Activated T-cell treated with anti-CD3 and anti-CD28 coated beads, Interleukin-2, amount 50 U/mL, for 48 hours (primary cell): ENCODE data around the gene SPRED3.
"Not testable (repeated sequence)": the region's sequence is repeated elsewhere in the genome, so short reads cannot be mapped to it uniquely, and the experiment has no call there.

ENCODE experiments used
- DNase-seq, 2 experiments: peaks; one replicate each; pipeline ENCODE4 v3.0.0-alpha.2; 2020

Gene SPRED3

GRCh38 chr19:38392707-38393308 is 4.3 kb downstream of the SPRED3 start:
- DNase-seq, result peak in 1 of 2 experiments; percentile 42

GRCh38 chr19:38394488-38394887 is 6.0 kb downstream of the SPRED3 start:
- peak; percentile 84 to 88 for DNase-seq

- peak; percentile 68 to 74 for DNase-seq
Measured at GRCh38 chr19:38395381-38396114, 7.1 kb downstream of the SPRED3 start.

- DNase-seq, result no peak
Measured at GRCh38 chr19:38399081-38399480, 10.6 kb downstream of the SPRED3 start.

GRCh38 chr19:38399537-38399936 is 11.0 kb downstream of the SPRED3 start:
- no peak for DNase-seq

GRCh38 chr19:38400361-38400760 is 11.9 kb downstream of the SPRED3 start:
- DNase-seq, result no peak

GRCh38 chr19:38401148-38401547 is 12.7 kb downstream of the SPRED3 start:
- no peak for DNase-seq

- no peak for DNase-seq
Measured at GRCh38 chr19:38402623-38402966, 14.1 kb downstream of the SPRED3 start.

- peak; percentile 99 for DNase-seq
Measured at GRCh38 chr19:38402967-38403674, 14.6 kb downstream of the SPRED3 start, which contains the start of gene FAM98C. Gene FAM98C (plus strand): TSS chr19:38403093. CDS start chr19:38403154, 61 bp downstream.

GRCh38 chr19:38404858-38405257 is 16.4 kb downstream of the SPRED3 start:
- DNase-seq, result no peak

- no peak for DNase-seq
Measured at GRCh38 chr19:38405276-38405675, 16.8 kb downstream of the SPRED3 start.

GRCh38 chr19:38409631-38410133 is 21.2 kb downstream of the SPRED3 start:
- DNase-seq, result no peak

GRCh38 chr19:38410407-38410806 is 21.9 kb downstream of the SPRED3 start:
- not testable (repeated sequence) for DNase-seq

- DNase-seq, result no peak
Measured at GRCh38 chr19:38411041-38411712, 22.7 kb downstream of the SPRED3 start.

GRCh38 chr19:38411898-38412297 is 23.4 kb downstream of the SPRED3 start:
- DNase-seq, result not testable (repeated sequence)

GRCh38 chr19:38412491-38412890 is 24.0 kb downstream of the SPRED3 start:
- no peak for DNase-seq

- no peak for DNase-seq
Measured at GRCh38 chr19:38412961-38413360, 24.5 kb downstream of the SPRED3 start.

- no peak for DNase-seq
Measured at GRCh38 chr19:38413416-38413815, 24.9 kb downstream of the SPRED3 start.

- no peak for DNase-seq
Measured at GRCh38 chr19:38417146-38417543, 28.6 kb downstream of the SPRED3 start.

GRCh38 chr19:38417544-38418506 is 29.3 kb downstream of the SPRED3 start:
- peak; percentile 76 to 78 for DNase-seq

GRCh38 chr19:38420935-38421334 is 32.4 kb downstream of the SPRED3 start:
- DNase-seq, result no peak

GRCh38 chr19:38421856-38422255 is 33.4 kb downstream of the SPRED3 start:
- no peak for DNase-seq
